GM18502 (cell line): Measurements from ENCODE around the gene PDE4C.
A peak's percentile ranks its signal among the peaks of the same experiment; 100 is the strongest.

Experiments used
- ATAC-seq: cut with Tn5 transposase; IDR thresholded peaks from one replicate; pipeline ENCODE4 v1.9.1; 2021; ENCODE audit warnings: mild to moderate bottlenecking; ENCODE audit not compliant: unreplicated experiment, poor library complexity

PDE4C gene

GRCh38 chr19:18203408-18203862 lies 22.8 kb downstream of the PDE4C start:
- ATAC-seq, result peak; percentile 15

GRCh38 chr19:18202778-18203407 lies 23.3 kb downstream of the PDE4C start:
- no peak for ATAC-seq

- no peak for ATAC-seq
Observed at GRCh38 chr19:18202397-18202777, 23.9 kb downstream of the PDE4C start.

GRCh38 chr19:18198374-18198773 lies 27.9 kb downstream of the PDE4C start:
- ATAC-seq, result no peak

- ATAC-seq, result no peak
Observed at GRCh38 chr19:18197941-18198340, 28.3 kb downstream of the PDE4C start.

DNA sequence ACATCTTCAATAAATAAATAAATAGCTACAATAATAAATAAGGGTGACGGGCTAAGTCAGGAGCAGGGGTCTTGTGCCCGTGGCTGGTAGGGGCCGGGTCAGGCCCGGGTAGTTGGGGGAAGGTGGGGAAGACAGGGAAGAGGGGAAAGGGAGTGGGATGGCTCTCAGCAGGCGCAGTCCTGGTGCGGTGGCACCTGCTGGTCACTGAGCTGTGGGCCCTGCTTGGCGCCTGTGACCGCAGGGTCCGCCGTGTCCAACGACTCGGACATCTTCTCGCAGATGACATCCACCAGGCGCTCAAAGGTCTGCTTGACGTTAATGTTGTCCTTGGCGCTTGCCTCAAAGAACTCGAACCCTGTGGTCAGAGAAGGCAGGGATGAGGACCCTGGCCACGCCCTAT lies 28.9 kb downstream of the PDE4C start:
- no peak for ATAC-seq

DNA sequence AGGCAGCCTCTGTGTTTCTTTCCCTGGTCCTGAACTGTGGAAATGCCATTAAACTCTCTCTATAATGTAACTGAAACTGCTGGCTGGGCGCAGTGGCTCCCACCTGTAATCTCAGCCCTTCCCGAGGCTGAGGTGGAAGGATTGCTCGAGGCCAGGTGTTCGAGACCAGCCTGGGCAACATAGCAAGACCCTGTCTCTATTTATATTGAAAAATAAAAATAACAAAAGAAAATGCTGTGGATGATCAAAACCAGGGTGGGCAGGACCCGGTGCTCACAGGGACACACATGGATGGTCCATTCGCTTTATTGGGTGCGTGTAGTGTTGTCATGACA lies 29.8 kb downstream of the PDE4C start:
- no peak for ATAC-seq

- no peak for ATAC-seq
Observed at GRCh38 chr19:18194554-18195238, 31.5 kb downstream of the PDE4C start.

DNA sequence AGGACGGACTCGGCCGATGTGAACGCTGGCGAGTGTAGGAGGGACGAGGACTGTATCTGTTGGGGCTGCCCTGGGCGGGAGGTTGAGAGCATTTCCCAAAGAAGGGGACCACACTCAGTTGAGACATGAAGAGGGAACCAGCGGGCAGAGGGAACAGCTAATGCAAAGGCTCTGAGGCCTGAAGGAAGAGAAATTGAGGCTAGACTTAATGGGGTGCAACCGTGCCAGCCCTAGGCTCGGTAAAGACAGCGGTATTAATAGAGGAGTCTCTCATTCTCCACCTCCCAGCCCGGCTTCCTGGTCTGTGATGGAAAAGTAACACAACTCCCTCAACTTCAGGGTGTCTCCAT lies 32.1 kb downstream of the PDE4C start:
- ATAC-seq, result no peak

- no peak for ATAC-seq
Observed at GRCh38 chr19:18193388-18194180, 32.7 kb downstream of the PDE4C start.

DNA sequence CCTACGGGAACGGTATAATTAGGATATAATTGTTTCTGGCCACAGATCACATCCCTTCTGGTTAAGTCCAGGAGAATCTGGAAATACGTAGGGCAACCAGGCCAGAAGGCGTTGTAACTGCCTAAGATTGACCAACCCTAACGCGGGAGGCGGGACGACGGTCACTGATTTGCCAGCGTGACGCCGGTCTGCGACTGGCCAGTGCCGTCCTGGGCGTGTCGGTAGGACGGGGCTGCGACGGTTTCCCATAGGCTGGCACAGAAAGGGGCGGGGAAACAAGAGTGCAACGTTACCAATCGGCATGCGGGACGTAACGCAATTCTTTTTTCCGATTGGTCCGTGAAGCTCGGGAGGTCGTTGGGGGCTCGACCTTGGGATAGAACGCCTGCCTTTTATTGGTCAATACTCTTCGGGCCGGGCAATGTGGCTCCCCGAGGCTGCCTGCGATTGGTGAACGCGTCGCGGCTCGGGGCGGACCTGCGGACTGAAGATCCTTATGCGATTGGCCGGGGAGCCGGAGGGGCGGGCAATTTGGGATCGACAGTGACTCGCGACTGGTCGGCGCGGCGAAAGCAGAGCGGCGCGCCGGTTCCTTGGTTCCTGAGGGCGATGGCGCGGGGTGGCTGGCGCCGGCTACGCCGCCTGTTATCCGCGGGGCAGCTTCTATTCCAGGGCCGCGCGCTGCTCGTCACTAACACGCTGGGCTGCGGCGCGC lies 33.4 kb downstream of the PDE4C start, which contains the start of gene MPV17L2:
TSS of gene MPV17L2 (plus strand) at position 546 of the 715 bp plus-strand sequence. CDS start at position 610, 64 bp downstream.
- peak; percentile 87 for ATAC-seq

- no peak for ATAC-seq
Observed at GRCh38 chr19:18191640-18192062, 34.6 kb downstream of the PDE4C start.

GRCh38 chr19:18190278-18190677 lies 36.0 kb downstream of the PDE4C start:
- ATAC-seq, result no peak

DNA sequence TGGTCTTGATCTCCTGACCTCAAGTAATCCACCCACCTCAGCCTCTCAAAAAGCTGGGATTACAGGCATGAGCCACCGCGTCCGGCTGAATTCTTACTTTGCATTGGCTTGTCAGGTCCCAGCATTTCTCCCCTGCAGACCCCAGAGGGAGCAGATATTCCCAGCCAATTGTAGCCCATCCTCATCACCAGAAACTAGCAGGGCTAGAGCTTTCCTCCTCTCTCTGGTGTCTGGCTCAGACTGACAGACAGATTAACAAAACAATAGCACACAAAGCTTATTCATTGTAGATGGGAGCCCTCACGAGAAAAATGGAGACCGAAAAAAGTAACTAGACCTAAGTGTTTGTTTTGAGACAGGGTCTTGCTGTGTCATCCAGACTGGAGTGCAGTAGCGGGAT lies 40.7 kb downstream of the PDE4C start:
- no peak for ATAC-seq

GRCh38 chr19:18183529-18183928 lies 42.7 kb downstream of the PDE4C start:
- no peak for ATAC-seq

DNA sequence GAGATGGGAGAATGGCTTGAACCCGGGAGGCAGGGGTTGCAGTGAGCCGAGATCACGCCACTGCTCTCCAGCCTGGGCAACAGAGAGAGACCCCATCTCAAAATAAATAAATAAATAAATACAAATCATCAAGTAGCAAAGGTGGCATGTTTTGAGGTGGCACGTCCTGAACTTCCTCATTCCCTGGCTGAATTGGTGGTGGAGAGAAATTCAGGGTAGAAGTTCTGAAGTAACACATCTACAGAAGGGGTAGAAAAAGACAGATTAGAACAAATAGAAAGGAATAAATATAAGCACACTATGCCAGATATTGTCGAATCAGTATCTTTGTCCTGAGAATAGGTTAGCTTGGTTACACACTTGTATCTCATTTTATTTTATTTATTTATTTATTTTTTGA lies 46.3 kb downstream of the PDE4C start:
- ATAC-seq, result no peak

GRCh38 chr19:18176367-18177310 lies 49.6 kb downstream of the PDE4C start:
- ATAC-seq, result no peak

- ATAC-seq, result no peak
Observed at GRCh38 chr19:18174983-18175382, 51.3 kb downstream of the PDE4C start.
